GM12878 (cell line): ENCODE measurements around the gene ABHD3. TPM values are rescaled to one million over a fixed set of nuclear protein-coding genes. Genes with fewer than 3 reads are reported as not detected.

ENCODE experiments used
- ATAC-seq: fragments of 200-7000 bp; cut with Tn5 transposase; 3 replicates; pipeline ENCODE4 v1.9.1; 2020; ENCODE audit warnings: mild to moderate bottlenecking, moderate library complexity
- BruUV-seq: library from RNA; stranded (reverse); fragments of 400-500 nt; replicated peaks from 2 replicates; lab custom pipeline; 2021; lab: Mats Ljungman, UMichigan
- CTCF ChIA-PET: fragments of 300-600 bp; sonication (Branson Sonifier 250); formaldehyde crosslinking; extraction: SDS; loops from one replicate; lab custom pipeline; 2021; ENCODE audit warnings: inconsistent platforms; lab: Yijun Ruan, JAX
- POLR2A ChIA-PET: fragments of 350-600 bp; formaldehyde crosslinking; extraction: SDS; loops from one replicate; lab custom pipeline; 2021; ENCODE audit warnings: inconsistent platforms; lab: Charles Lee
- RAD21 ChIA-PET: fragments of 300-600 bp; sonication (Branson Sonifier 250); formaldehyde crosslinking; loops from one replicate; lab custom pipeline; 2023; ENCODE audit warnings: antibody characterized with exemption; ENCODE audit not compliant: unreplicated experiment; lab: Charles Lee
- SMC1A ChIA-PET: fragments of 300-600 bp; sonication (Branson Sonifier 250); formaldehyde crosslinking; loops from one replicate; lab custom pipeline; 2023; ENCODE audit not compliant: unreplicated experiment, uncharacterized antibody; lab: Charles Lee
- DNase-seq: peaks from one replicate; pipeline ENCODE4 v3.0.0-alpha.2; 2011; ENCODE audit warnings: low read depth, low spot score
- FAIRE-seq: peaks from 3 replicates; lab custom pipeline; 2011; peaks lifted over from hg19 to GRCh38; lab: Jason Lieb, UNC
- H2AFZ ChIP-seq: 2 replicates; pipeline ENCODE4 v1.6.0; 2011; ENCODE audit warnings: low read depth, low read length, control low read depth; ENCODE audit not compliant: control insufficient read depth
- H3K27ac ChIP-seq: 2 replicates; pipeline ENCODE4 v1.5.1; 2011; ENCODE audit warnings: control low read depth; ENCODE audit not compliant: control insufficient read depth, insufficient read depth
- H3K27me3 ChIP-seq, 2 experiments: replicated peaks in 1 of 2; 2 replicates each; pipeline versions ENCODE4 v1.6.0 to v1.6.1; 2011; ENCODE audit warnings: low read length in 1 of 2; ENCODE audit not compliant: control insufficient read depth in 2 of 2, insufficient read depth in 2 of 2
- H3K36me3 ChIP-seq, 2 experiments: 2 replicates each; pipeline ENCODE4 v1.5.1; 2011; ENCODE audit warnings: low read length in 1 of 2; ENCODE audit not compliant: control insufficient read depth in 2 of 2, insufficient read depth in 2 of 2
- H3K4me1 ChIP-seq: 2 replicates; pipeline ENCODE4 v1.6.1; 2011; ENCODE audit warnings: mild to moderate bottlenecking, low read length, moderate library complexity, mixed read lengths; ENCODE audit not compliant: control insufficient read depth, insufficient read depth
- H3K4me2 ChIP-seq: 2 replicates; pipeline ENCODE4 v1.6.0; 2011; ENCODE audit warnings: control low read depth; ENCODE audit not compliant: control insufficient read depth, insufficient read depth
- H3K4me3 ChIP-seq: fragments of 200-600 bp; sonication (generic); 2 replicates; pipeline ENCODE4 v1.5.1; 2016
- H3K79me2 ChIP-seq: 2 replicates; pipeline ENCODE4 v1.6.0; 2011; ENCODE audit warnings: low read length; ENCODE audit not compliant: control insufficient read depth, insufficient read depth
- H3K9ac ChIP-seq: 2 replicates; pipeline ENCODE4 v1.8.0; 2011; ENCODE audit warnings: low read length, control low read depth, mixed read lengths; ENCODE audit not compliant: control insufficient read depth, insufficient read depth
- H3K9me3 ChIP-seq: replicated peaks from 3 replicates; pipeline ENCODE4 v1.5.1; 2011; ENCODE audit warnings: mild to moderate bottlenecking, low read length; ENCODE audit not compliant: control insufficient read depth, insufficient read depth
- H4K20me1 ChIP-seq: 2 replicates; pipeline ENCODE4 v1.6.0; 2011; ENCODE audit not compliant: control insufficient read depth, insufficient read depth
- CEBPB ChIP-seq, 2 experiments: fragments of 150-350 bp in 1 of 2; IDR thresholded peaks; 2 replicates each; pipeline ENCODE4 v1.6.1; 2012 to 2014; ENCODE audit warnings: low read depth in 2 of 2, low read length in 2 of 2, borderline replicate concordance in 1 of 2, inconsistent platforms in 1 of 2
- CREB1 ChIP-seq: IDR thresholded peaks from 2 replicates; pipeline ENCODE4 v1.6.1; 2012; ENCODE audit warnings: low read depth, mild to moderate bottlenecking, inconsistent platforms
- CUX1 ChIP-seq: IDR thresholded peaks from 2 replicates; pipeline ENCODE4 v1.6.1; 2012; ENCODE audit warnings: improper control_type of control experiment, low read depth, low read length; ENCODE audit not compliant: insufficient replicate concordance
- EGR1 ChIP-seq, 2 experiments: IDR thresholded peaks; 1 replicate in 1 of 2; 2 replicates in 1 of 2; pipeline ENCODE4 v1.6.1; 2011 to 2012; ENCODE audit warnings: low read depth in 2 of 2, low read length in 2 of 2, borderline replicate concordance in 1 of 2, mild to moderate bottlenecking in 1 of 2, moderate library complexity in 1 of 2
- GABPA ChIP-seq: IDR thresholded peaks from 2 replicates; pipeline ENCODE4 v1.6.1; 2014; ENCODE audit warnings: antibody characterized with exemption, low read depth, mild to moderate bottlenecking, inconsistent platforms
- IRF3 ChIP-seq: fragments of 450-650 bp; IDR thresholded peaks from 2 replicates; pipeline ENCODE4 v1.6.1; 2014; ENCODE audit warnings: mild to moderate bottlenecking
- IRF5 ChIP-seq: fragments of 450-650 bp; IDR thresholded peaks from 2 replicates; pipeline ENCODE4 v1.6.1; 2017; ENCODE audit warnings: borderline replicate concordance
- MTA2 ChIP-seq: fragments of 450-650 bp; IDR thresholded peaks from 2 replicates; pipeline ENCODE4 v1.6.1; 2016; ENCODE audit warnings: low read depth, mild to moderate bottlenecking, moderate library complexity
- NR2C1 ChIP-seq: fragments of 450-650 bp; IDR thresholded peaks from 2 replicates; pipeline ENCODE4 v1.6.1; 2017; ENCODE audit warnings: antibody characterized with exemption, mild to moderate bottlenecking, moderate library complexity
- POLR2AphosphoS2 ChIP-seq: IDR thresholded peaks from 2 replicates; pipeline ENCODE4 v1.6.1; 2011; ENCODE audit warnings: low read depth, mild to moderate bottlenecking, low read length, improper control_type of control experiment, moderate library complexity
- RBBP5 ChIP-seq: fragments of 200-600 bp; sonication (generic); conservative IDR thresholded peaks from 2 replicates; pipeline ENCODE4 v1.6.1; 2016
- SMC3 ChIP-seq: IDR thresholded peaks from 2 replicates; pipeline ENCODE4 v1.6.1; 2011; ENCODE audit warnings: low read length, improper control_type of control experiment, borderline replicate concordance
- SREBF1 ChIP-seq: IDR thresholded peaks from 2 replicates; pipeline ENCODE4 v1.6.1; 2012; ENCODE audit warnings: mild to moderate bottlenecking, low read length
- WGBS: methylation state at CpG from one replicate; pipeline ENCODE4 v1.1.6; 2016; ENCODE audit warnings: low lambda C conversion rate; ENCODE audit not compliant: insufficient replicate concordance, insufficient coverage; ENCODE audit errors: missing lambda C conversion rate; 5-methylcytosine and 5-hydroxymethylcytosine counted together
- in situ Hi-C: fragments of 300-500 bp; cut with MboI; formaldehyde crosslinking; loops from 9 replicates; pipeline ENCODE4 v1.14.3; 2018; ENCODE audit warnings: mixed read lengths
- intact Hi-C: fragments of 100-400 bp; cut with micrococcal nuclease; formaldehyde crosslinking; loops from one replicate; pipeline ENCODE4 v1.14.2; 2022; ENCODE audit not compliant: unreplicated experiment
- polyA plus RNA-seq, 11 experiments: library from polyadenylated mRNA; depleted of rRNA in 4 of 11; unstranded in 6 of 11; stranded (reverse) in 5 of 11; fragments of >200 nt; fragmentation: Nextera tagmentation in 4 of 11; fragmentation: Illumina TruSeq in 1 of 11; extraction: Ambion mirVana in 4 of 11; extraction: Trizol in 1 of 11; gene quantifications; 1 replicate in 1 of 11; 2 replicates in 10 of 11; pipeline versions ENCODE4 v1.2.1 to v1.2.3, GENCODE V29; 2011 to 2016; ENCODE audit warnings: inconsistent platforms in 2 of 11, missing spikeins in 2 of 11, low read depth in 1 of 11
- total RNA-seq, 4 experiments: library from RNA; depleted of rRNA in 3 of 4; stranded (reverse); fragments of >200 nt in 3 of 4; fragmentation: Illumina TruSeq in 1 of 4; extraction: Trizol in 1 of 4; gene quantifications; 2 replicates each; pipeline versions ENCODE4 v1.2.1 to v1.2.3, GENCODE V29; 2013 to 2021

ABHD3 gene
- total and polyA plus RNA-seq, 10 of the 15 experiments (the other 5 are each of a cell fraction or from before 2014, with no cell fraction given) = 4.9 to 49.8 (median 18.3) TPM

GRCh38 chr18:21740538-21741311 lies 36.2 kb upstream of the ABHD3 start, which contains the start of gene MIB1:
Gene MIB1, plus strand, starts transcription at chr18:21740792. Its CDS starts 792 bp downstream, at chr18:21741584.
- intact Hi-C loops = loop anchor here (1.0 to 10.0 kb wide), 4 partner anchors 36 to 636 kb away; partner anchors contain the start of genes ABHD3 and SNRPD1
- ChIA-PET POLR2A (interaction anchor here (0.6 to 1.5 kb wide), 11 partner anchors 8 to 212 kb away, joined by 3 to 7 read pairs (median 4); partner anchors contain the start of genes ABHD3 and SNRPD1), RAD21 (interaction anchor here (0.7 to 2.0 kb wide), 12 partner anchors 8 to 140 kb away, joined by 3 to 12 read pairs (median 4); partner anchors contain the start of genes ABHD3 and ESCO1), SMC1A (interaction anchor here (0.5 to 1.7 kb wide), 9 partner anchors 27 to 143 kb away, joined by 3 to 7 read pairs (median 3); partner anchors contain the start of genes ABHD3 and SNRPD1), CTCF (interaction anchor here (0.6 to 1.9 kb wide), 6 partner anchors 19 to 140 kb away, joined by 3 to 5 read pairs (median 4); partner anchors contain the start of gene SNRPD1)
- FAIRE-seq (peak; percentile 89), DNase-seq (peak; percentile 83), ATAC-seq (peak; percentile 97)
- Histone ChIP-seq H3K4me1 (no peaks in the 10 kb centered on the region), H3K79me2 (peaks cover 47% of the 10 kb centered on the region), H3K36me3 (no peaks in the 10 kb centered on the region), H3K9me3 (no peaks in the 10 kb centered on the region; the same call in 2 of the 3 replicates), H3K27me3 (no peaks in the 10 kb centered on the region), H3K27ac (peak within 1 kb of the TSS; percentile 91), H4K20me1 (no peaks in the 10 kb centered on the region), H2AFZ (peak within 1 kb of the TSS; percentile 96), H3K9ac (peak within 1 kb of the TSS; percentile 94), H3K4me3 (peak within 1 kb of the TSS; percentile 96), H3K4me2 (peak within 1 kb of the TSS; percentile 90)
- in situ Hi-C loops = no loop called here
- BruUV-seq = no TSS peak
- WGBS = 1% methylated on average over 41 of the region's 76 CpGs
- TF ChIP-seq CREB1 (no peak), SREBF1 (no peak), POLR2AphosphoS2 (no peak), IRF3 (no peak), SMC3 (peak; percentile 1; the same call in 1 of the 2 replicates), NR2C1 (no peak), RBBP5 (no peak), EGR1 (IDR thresholded peaks at IDR 0.05; ENCODE audit: borderline replicate concordance in 1 of 2, low read depth in 2 of 2, low read length in 2 of 2) (peak in 1 of 2 experiments; percentile 74; a peak in 1 of 3 replicates), CUX1 (no peak), MTA2 (no peak), GABPA (no peak), IRF5 (no peak), CEBPB (IDR thresholded peaks at IDR 0.05; ENCODE audit: borderline replicate concordance in 1 of 2, low read depth in 2 of 2, low read length in 2 of 2) (peak in 1 of 2 experiments; percentile 61; a peak in 1 of 4 replicates)
